CD4-positive, CD25-positive, alpha-beta regulatory T cell (primary cell): Measurements from ENCODE around the gene HMCN1. TPM values are rescaled to one million over a fixed set of nuclear protein-coding genes. Genes with fewer than 3 reads are reported as not detected.

Experiments
- ATAC-seq, 2 donors: fragments of 150-1000 bp; cut with Tn5 transposase; one replicate each; pipeline ENCODE4 v1.10.0; 2021; ENCODE audit warnings: low read depth in 2 of 2, moderate number of reproducible peaks in 2 of 2, moderate library complexity in 1 of 2
- DNase-seq, 3 donors: peaks; one replicate each; pipeline versions ENCODE4 v3.0.0 to v3.0.0-alpha.2; 2012 to 2022; ENCODE audit warnings: mixed read lengths in 1 of 3
- H3K27ac ChIP-seq: one replicate; pipeline ENCODE4 v1.7.0; 2013; ENCODE audit warnings: mild to moderate bottlenecking, low read length; ENCODE audit not compliant: insufficient read depth, poor library complexity, severe bottlenecking
- H3K27me3 ChIP-seq: one replicate; pipeline ENCODE4 v1.7.0; 2013; ENCODE audit warnings: low read length; ENCODE audit not compliant: control insufficient read depth, insufficient read depth
- H3K36me3 ChIP-seq: one replicate; pipeline ENCODE4 v1.7.0; 2013; ENCODE audit warnings: mild to moderate bottlenecking, low read length, moderate library complexity; ENCODE audit not compliant: control insufficient read depth, insufficient read depth
- H3K4me1 ChIP-seq: 2 replicates; pipeline ENCODE4 v1.7.0; 2013; ENCODE audit warnings: mild to moderate bottlenecking, low read length; ENCODE audit not compliant: insufficient read depth, control insufficient read depth, poor library complexity, severe bottlenecking
- H3K4me3 ChIP-seq: one replicate; pipeline ENCODE4 v1.7.0; 2013; ENCODE audit warnings: low read depth, mild to moderate bottlenecking, low read length, moderate library complexity
- H3K9me3 ChIP-seq, 2 experiments: 1 replicate in 1 of 2; 2 replicates in 1 of 2; pipeline ENCODE4 v1.7.0; 2013; ENCODE audit warnings: low read length in 2 of 2, mild to moderate bottlenecking in 1 of 2, moderate library complexity in 1 of 2; ENCODE audit not compliant: control insufficient read depth in 2 of 2
- H3K27ac Mint-ChIP-seq, 3 donors: one replicate each; pipeline ENCODE4 v1.8.0; 2020 to 2022; ENCODE audit warnings: mild to moderate bottlenecking in 3 of 3, mixed read lengths in 3 of 3, moderate library complexity in 2 of 3
- H3K27me3 Mint-ChIP-seq: one replicate; pipeline ENCODE4 v1.8.0; 2022; ENCODE audit warnings: mild to moderate bottlenecking, mixed read lengths
- H3K36me3 Mint-ChIP-seq: one replicate; pipeline ENCODE4 v1.8.0; 2020; ENCODE audit warnings: mixed read lengths
- H3K4me1 Mint-ChIP-seq, 4 donors: one replicate each; pipeline ENCODE4 v1.8.0; 2020 to 2022; ENCODE audit warnings: mixed read lengths in 4 of 4, mild to moderate bottlenecking in 1 of 4
- H3K4me3 Mint-ChIP-seq, 4 donors: one replicate each; pipeline ENCODE4 v1.8.0; 2020 to 2022; ENCODE audit warnings: mild to moderate bottlenecking in 4 of 4, mixed read lengths in 4 of 4, moderate library complexity in 3 of 4
- H3K9me3 Mint-ChIP-seq, 7 donors: one replicate each; pipeline ENCODE4 v1.8.0; 2020 to 2022; ENCODE audit warnings: mixed read lengths in 7 of 7, mild to moderate bottlenecking in 3 of 7, moderate library complexity in 2 of 7
- polyA plus RNA-seq, 4 donors: library from polyadenylated mRNA; unstranded; fragments of 300-500 nt; fragmentation: Illumina TruSeq; gene quantifications; one replicate each; pipeline ENCODE4 v1.2.3, GENCODE V29; 2021
- total RNA-seq: library from RNA; stranded (reverse); gene quantifications from one replicate; pipeline ENCODE4 v1.2.3, GENCODE V29; 2022

The HMCN1 gene
- total and polyA plus RNA-seq, 5 donors from 2014 or later: 0.07 to 0.81 (median 0.58) TPM; not detected in 1

- H3K27ac ChIP-seq: no peak overlapping the region
- ATAC-seq: no peak
- H3K27ac Mint-ChIP-seq: no peak overlapping the region
Observed at GRCh38 chr1:186187601-186188000, 453.4 kb downstream of the HMCN1 start.

GRCh38 chr1:186188004-186188539, 453.9 kb downstream of the HMCN1 start:
- no peak for ATAC-seq
- H3K27me3 ChIP-seq: no peaks in the 10 kb centered on the region
- no peaks in the 10 kb centered on the region for H3K4me1 ChIP-seq
- Mint-ChIP-seq H3K27me3 (peaks cover 5% of the 10 kb centered on the region), H3K36me3 (peaks cover 4% of the 10 kb centered on the region), H3K9me3 (no peaks in the 10 kb centered on the region), H3K4me1 (peaks cover 0 to 8% (median 4%) of the 10 kb centered on the region in 4 donors), H3K4me3 (no peak overlapping the region), H3K27ac (no peak overlapping the region)
- H3K27ac ChIP-seq: no peak overlapping the region
- H3K4me3 ChIP-seq: no peak overlapping the region
- H3K36me3 ChIP-seq: no peaks in the 10 kb centered on the region
- DNase-seq: no peak
- H3K9me3 ChIP-seq: no peaks in the 10 kb centered on the region

More at GRCh38 chr1:186187601-186188000, 453.4 kb downstream of the HMCN1 start:
- Mint-ChIP-seq H3K4me1 (peaks cover 0 to 8% (median 4%) of the 10 kb centered on the region in 4 donors), H3K36me3 (peaks cover 4% of the 10 kb centered on the region), H3K4me3 (no peak overlapping the region), H3K9me3 (no peaks in the 10 kb centered on the region), H3K27me3 (peaks cover 5% of the 10 kb centered on the region)
- no peaks in the 10 kb centered on the region for H3K4me1 ChIP-seq
- no peak overlapping the region for H3K4me3 ChIP-seq
- H3K36me3 ChIP-seq: no peaks in the 10 kb centered on the region
- no peaks in the 10 kb centered on the region for H3K9me3 ChIP-seq
- no peak for DNase-seq
- no peaks in the 10 kb centered on the region for H3K27me3 ChIP-seq

- Histone ChIP-seq H3K4me1 (no peaks in the 10 kb centered on the region), H3K4me3 (no peak overlapping the region), H3K36me3 (no peaks in the 10 kb centered on the region), H3K9me3 (no peaks in the 10 kb centered on the region), H3K27me3 (no peaks in the 10 kb centered on the region), H3K27ac (no peak overlapping the region)
- no peak overlapping the region for H3K4me3 Mint-ChIP-seq
- H3K9me3 Mint-ChIP-seq: no peaks in the 10 kb centered on the region
- no peak for DNase-seq
- H3K4me1 Mint-ChIP-seq: peaks cover 0 to 6% (median 2%) of the 10 kb centered on the region in 4 donors
- ATAC-seq: no peak
- peaks cover 5% of the 10 kb centered on the region for H3K27me3 Mint-ChIP-seq
- peaks cover 4% of the 10 kb centered on the region for H3K36me3 Mint-ChIP-seq
- no peak overlapping the region for H3K27ac Mint-ChIP-seq
Observed at GRCh38 chr1:186188736-186189135, 454.5 kb downstream of the HMCN1 start.

- Mint-ChIP-seq H3K27me3 (peaks cover 5% of the 10 kb centered on the region), H3K4me3 (no peak overlapping the region), H3K9me3 (no peaks in the 10 kb centered on the region), H3K4me1 (peaks cover 0 to 2% (median under 1%) of the 10 kb centered on the region in 4 donors), H3K36me3 (peaks cover 4% of the 10 kb centered on the region), H3K27ac (no peak overlapping the region)
- Histone ChIP-seq H3K4me3 (no peak overlapping the region), H3K27ac (no peak overlapping the region), H3K27me3 (no peaks in the 10 kb centered on the region), H3K4me1 (no peaks in the 10 kb centered on the region), H3K9me3 (no peaks in the 10 kb centered on the region), H3K36me3 (no peaks in the 10 kb centered on the region)
- ATAC-seq (no peak), DNase-seq (no peak)
Observed at GRCh38 chr1:186189156-186189555, 455.0 kb downstream of the HMCN1 start.

- DNase-seq (no peak), ATAC-seq (no peak)
- Histone ChIP-seq H3K27me3 (no peaks in the 10 kb centered on the region), H3K4me3 (no peak overlapping the region), H3K9me3 (no peaks in the 10 kb centered on the region), H3K4me1 (no peaks in the 10 kb centered on the region), H3K27ac (no peak overlapping the region), H3K36me3 (no peaks in the 10 kb centered on the region)
- Mint-ChIP-seq H3K4me3 (no peak overlapping the region), H3K27ac (no peak overlapping the region), H3K27me3 (peaks cover 5% of the 10 kb centered on the region), H3K4me1 (peaks cover 0 to 5% (median 0%) of the 10 kb centered on the region in 4 donors), H3K9me3 (no peaks in the 10 kb centered on the region), H3K36me3 (peaks cover 4% of the 10 kb centered on the region)
Observed at GRCh38 chr1:186191511-186191910, 457.3 kb downstream of the HMCN1 start.

- Histone ChIP-seq H3K4me3 (no peak overlapping the region), H3K27ac (no peak overlapping the region), H3K9me3 (no peaks in the 10 kb centered on the region), H3K36me3 (no peaks in the 10 kb centered on the region), H3K27me3 (no peaks in the 10 kb centered on the region), H3K4me1 (no peaks in the 10 kb centered on the region)
- Mint-ChIP-seq H3K27ac (no peak overlapping the region), H3K36me3 (peaks cover 4% of the 10 kb centered on the region), H3K4me1 (peaks cover 0 to 5% (median 0%) of the 10 kb centered on the region in 4 donors), H3K4me3 (no peak overlapping the region), H3K27me3 (peaks cover 5% of the 10 kb centered on the region), H3K9me3 (peaks cover 0 to 2% (median 0%) of the 10 kb centered on the region in 7 donors)
- ATAC-seq: no peak
- no peak for DNase-seq
Observed at GRCh38 chr1:186193224-186193623, 459.0 kb downstream of the HMCN1 start.

- Mint-ChIP-seq H3K27me3 (peaks cover 5% of the 10 kb centered on the region), H3K4me1 (peaks cover 0 to 5% (median 0%) of the 10 kb centered on the region in 4 donors), H3K27ac (no peak overlapping the region), H3K36me3 (no peaks in the 10 kb centered on the region), H3K9me3 (peaks cover 0 to 3% (median 0%) of the 10 kb centered on the region in 7 donors), H3K4me3 (no peak overlapping the region)
- Histone ChIP-seq H3K27me3 (no peaks in the 10 kb centered on the region), H3K36me3 (no peaks in the 10 kb centered on the region), H3K9me3 (no peaks in the 10 kb centered on the region), H3K4me1 (no peaks in the 10 kb centered on the region), H3K27ac (no peak overlapping the region), H3K4me3 (no peak overlapping the region)
- DNase-seq (no peak), ATAC-seq (no peak)
Observed at GRCh38 chr1:186194107-186194756, 460.0 kb downstream of the HMCN1 start.
